GM18867 (cell line): ENCODE data around the gene ERGIC1.
A peak's percentile ranks its signal among the peaks of the same experiment; 100 is the strongest.

Experiments
- ATAC-seq: cut with Tn5 transposase; IDR thresholded peaks from one replicate; pipeline ENCODE4 v1.9.1; 2021; ENCODE audit warnings: mild to moderate bottlenecking, moderate library complexity; ENCODE audit not compliant: unreplicated experiment

Gene ERGIC1

DNA sequence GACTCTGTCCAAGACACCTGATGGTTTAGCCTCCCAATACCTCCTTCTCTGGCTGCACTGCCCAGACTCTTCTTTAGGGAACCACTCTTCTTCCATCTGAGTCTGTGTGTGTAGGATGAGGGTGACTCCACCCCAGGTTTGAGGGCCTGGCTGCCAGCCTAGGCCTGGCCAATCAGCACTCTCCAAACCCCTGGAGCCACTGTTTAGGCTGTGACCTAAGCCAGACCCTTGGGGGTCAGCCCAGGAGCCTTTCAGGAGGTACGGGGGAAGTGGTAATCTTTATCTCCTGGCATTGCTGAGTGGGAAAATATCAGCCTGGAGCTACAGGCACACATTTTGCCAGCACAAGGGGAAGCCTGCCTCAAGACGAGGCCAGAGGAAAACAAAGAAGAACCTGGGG lies 6.2 kb upstream of the ERGIC1 start:
- no peak for ATAC-seq

- ATAC-seq = no peak
Observed at GRCh38 chr5:172828911-172829431, 5.1 kb upstream of the ERGIC1 start.

- no peak for ATAC-seq
Observed at GRCh38 chr5:172830275-172830799, 3.7 kb upstream of the ERGIC1 start.

GRCh38 chr5:172830876-172831662 lies 3.0 kb upstream of the ERGIC1 start:
- ATAC-seq = no peak

GRCh38 chr5:172832383-172833315 lies 1.4 kb upstream of the ERGIC1 start:
- no peak for ATAC-seq

DNA sequence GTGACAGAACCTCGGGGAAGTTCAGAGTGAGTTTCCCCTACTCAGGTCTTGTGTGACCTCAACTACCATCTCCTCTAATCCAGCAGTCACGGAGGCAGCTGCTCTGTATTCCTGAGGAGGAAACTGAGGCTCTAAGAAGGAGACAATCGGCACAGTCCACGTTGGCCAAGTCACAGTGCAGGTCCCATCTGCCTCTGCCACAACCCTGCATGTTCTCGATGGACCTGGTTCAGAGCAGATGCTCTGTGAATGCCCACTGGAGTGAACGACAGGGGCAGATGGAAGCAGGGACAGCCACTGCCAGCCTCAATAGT lies 722 bp upstream of the ERGIC1 start:
- no peak for ATAC-seq

GRCh38 chr5:172834415-172835289 lies 601 bp downstream of the ERGIC1 start:
- ATAC-seq = peak; percentile 17

DNA sequence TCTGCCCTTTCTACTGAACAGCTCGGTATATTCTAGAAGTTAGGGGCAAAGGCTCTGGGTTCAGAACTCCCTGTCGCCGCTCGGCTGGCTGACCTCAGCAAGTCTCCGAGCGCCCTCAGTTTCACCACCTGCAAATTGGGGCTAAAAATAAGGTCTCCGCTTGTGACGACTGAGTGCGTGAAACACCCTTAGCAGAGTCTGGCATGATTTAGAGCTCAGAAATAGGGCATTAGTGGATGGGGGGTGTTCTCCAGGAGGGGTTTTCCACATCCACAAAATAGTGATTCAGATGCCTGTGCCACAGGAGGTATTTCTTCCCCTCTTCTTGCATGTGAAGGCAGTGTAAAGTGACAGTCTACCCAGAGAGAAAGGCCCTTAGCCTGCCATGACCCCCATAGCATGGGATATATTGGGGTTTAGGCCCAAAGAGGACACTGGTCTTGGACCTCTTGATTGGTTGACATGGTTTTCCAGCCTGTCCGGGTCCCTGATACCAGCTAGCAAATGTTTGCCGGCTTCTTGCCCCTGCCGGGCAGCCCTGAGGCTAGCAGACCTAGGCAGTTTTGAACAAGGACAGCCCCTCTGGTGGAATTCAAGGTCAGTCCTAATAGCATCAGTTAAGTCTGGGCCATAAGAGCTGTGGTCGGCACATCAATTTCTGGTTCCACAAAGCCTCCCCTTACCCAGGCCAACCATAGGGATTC lies 1.4 kb downstream of the ERGIC1 start:
- ATAC-seq = peak; percentile 24

DNA sequence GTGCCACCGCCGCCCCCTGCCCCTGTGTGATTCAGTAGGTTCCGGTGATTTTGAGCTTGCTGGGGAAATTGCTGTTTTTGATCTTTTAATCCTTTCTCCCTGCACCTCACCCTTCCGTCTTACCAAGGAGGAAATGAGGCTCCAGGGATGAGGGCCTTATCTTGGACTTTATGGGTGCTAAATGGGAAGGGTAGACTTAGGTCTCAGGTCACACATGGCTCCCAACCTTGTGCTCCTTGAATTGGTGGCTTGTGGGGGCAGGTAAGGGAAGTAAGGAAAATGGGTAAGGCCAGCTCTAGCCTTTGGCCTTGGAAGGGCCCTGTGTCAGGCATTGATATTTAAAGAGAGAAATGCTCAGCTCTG lies 1.9 kb downstream of the ERGIC1 start:
- no peak for ATAC-seq

DNA sequence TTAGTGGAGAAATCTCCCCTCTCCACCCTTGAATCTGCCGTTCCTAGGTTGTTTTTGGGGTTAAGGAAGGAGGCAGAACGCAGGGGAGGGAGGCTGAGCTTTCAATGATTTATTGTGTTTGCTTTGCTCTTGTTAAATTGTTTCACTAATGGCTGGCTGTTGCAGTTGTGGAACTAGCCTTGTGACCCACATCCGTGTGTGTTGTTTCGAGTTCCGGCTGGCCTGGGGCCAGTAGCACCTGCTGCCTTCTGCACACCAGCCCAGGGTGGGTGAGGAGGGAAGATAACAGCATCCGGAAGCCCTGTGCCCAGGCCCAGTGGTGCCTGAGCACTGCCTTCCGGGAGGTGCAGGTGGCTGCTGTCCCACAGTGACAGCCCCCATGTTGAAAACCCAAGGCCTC lies 3.6 kb downstream of the ERGIC1 start:
- peak; percentile 76 for ATAC-seq

- no peak for ATAC-seq
Observed at GRCh38 chr5:172838151-172838875, 4.3 kb downstream of the ERGIC1 start.

GRCh38 chr5:172839669-172840431 lies 5.8 kb downstream of the ERGIC1 start:
- ATAC-seq = no peak

DNA sequence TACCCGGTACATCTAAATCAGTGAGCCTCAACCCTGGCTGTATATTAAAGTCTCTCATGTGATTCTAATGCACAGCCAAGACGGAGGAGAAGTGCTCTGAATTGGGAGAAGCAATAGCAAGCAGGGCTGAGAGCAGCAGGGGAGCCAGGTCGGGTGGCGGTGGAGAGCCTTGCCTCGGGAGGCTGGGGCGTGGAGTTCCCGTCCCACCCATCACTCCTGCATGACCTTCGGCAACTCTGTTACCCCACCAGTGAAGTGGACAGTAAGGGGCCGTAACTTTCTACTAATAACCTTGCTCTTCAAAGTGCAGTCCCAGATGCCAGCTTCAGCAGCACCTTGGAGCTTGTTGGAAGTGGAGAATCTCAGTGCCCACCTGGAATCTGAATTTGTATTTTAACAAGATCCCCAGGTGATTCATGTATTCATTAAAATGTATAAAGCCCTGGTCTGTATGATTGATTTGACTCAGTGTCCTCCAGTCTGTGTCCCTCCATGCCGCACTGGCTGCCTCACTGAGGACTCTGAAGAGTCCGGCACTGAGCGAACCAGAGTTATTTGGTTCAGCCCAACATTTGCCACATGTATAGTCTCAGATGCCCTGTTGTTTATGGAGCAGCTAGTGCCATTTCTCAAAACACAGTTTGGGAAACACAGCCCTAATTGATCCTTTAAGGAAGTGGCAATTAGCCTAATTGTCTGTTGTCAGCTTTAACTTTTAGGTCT lies 6.5 kb downstream of the ERGIC1 start:
- ATAC-seq = no peak

- no peak for ATAC-seq
Observed at GRCh38 chr5:172841256-172841655, 7.2 kb downstream of the ERGIC1 start.

DNA sequence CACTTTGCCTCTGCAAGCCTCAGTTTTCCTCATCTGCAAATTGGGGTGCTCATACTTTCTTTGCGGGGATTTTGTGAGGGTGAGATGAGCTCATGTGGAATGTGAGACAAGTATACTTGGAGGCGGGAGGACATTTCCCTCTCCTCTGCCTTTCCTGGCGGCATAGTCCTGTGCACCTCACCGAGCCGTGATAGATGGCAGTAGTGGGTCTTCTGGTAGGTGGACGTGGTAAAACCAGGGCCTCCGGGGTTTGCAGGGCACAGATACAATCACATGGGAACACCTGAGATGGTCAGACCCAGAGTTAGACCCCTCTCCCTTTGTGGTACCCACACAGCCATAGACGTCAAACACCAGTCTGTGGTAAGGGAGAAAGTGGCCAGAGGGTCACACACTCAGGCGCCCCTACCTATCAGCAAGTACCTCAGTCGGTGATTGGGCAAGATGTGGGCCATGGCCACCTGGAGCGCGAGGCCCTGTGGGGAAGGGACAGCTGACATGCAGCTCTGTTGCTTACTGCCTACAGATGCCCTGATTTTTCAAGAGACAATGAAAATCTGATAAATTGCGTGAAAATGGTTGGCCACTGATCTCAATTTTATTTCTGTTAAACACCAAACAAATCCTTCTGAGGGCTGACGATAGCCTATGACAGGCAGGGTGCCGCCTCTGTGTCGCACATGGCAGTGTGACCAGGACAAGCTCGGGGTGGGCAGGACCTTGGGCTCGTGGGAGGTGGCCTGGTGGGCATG lies 9.9 kb downstream of the ERGIC1 start:
- no peak for ATAC-seq

- ATAC-seq = no peak
Observed at GRCh38 chr5:172844577-172844838, 10.5 kb downstream of the ERGIC1 start.

- no peak for ATAC-seq
Observed at GRCh38 chr5:172845154-172845553, 11.1 kb downstream of the ERGIC1 start.

GRCh38 chr5:172845576-172845975 lies 11.5 kb downstream of the ERGIC1 start:
- ATAC-seq = no peak
